GM08714 (cell line): ENCODE results near the gene DBX1.
"Not testable (repeated sequence)": the region's sequence is repeated elsewhere in the genome, so short reads cannot be mapped to it uniquely, and the experiment has no call there.

Experiments used
- H3K4me3 ChIP-seq: fragments of 200-500 bp; sonication (Bioruptor generic); 2 replicates; pipeline ENCODE4 v1.5.1; 2014; ENCODE audit warnings: mild to moderate bottlenecking, low read length, inconsistent platforms
- ZNF274 ChIP-seq: IDR thresholded peaks from 2 replicates; pipeline ENCODE4 v1.6.1; 2012; ENCODE audit warnings: mild to moderate bottlenecking, low read depth, low read length

DBX1 gene

DNA sequence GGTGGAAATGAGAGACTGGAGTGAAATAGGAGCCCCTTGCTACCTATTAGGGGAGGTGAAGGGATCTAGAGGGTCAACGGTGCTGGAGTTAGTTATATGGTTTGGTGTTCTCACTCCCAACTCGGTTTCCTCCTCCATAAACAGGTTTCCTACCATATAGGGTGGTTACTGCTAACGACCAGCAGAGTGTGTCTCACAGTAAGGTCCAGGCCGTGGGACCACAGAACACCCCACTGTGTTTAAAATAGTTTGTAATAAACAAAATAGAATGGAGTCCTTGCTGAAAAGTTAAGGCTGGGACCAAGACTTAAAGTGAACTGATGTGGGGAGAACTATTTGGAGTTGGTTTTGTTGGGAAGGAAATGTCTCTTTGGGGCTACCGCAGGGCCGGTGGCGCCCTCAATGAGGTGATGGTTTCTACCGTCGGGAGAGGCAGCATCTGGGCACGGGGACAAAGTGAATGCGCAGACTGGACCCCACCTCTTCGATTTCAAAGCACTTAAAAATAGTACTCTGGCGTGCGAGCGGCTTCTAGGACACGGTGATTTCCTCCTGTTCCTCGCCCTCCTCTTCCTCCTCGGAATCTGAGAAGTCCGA, 4.5 kb downstream of the DBX1 start:
- no peak overlapping the region for H3K4me3 ChIP-seq
- no peak for TF ChIP-seq ZNF274

DNA sequence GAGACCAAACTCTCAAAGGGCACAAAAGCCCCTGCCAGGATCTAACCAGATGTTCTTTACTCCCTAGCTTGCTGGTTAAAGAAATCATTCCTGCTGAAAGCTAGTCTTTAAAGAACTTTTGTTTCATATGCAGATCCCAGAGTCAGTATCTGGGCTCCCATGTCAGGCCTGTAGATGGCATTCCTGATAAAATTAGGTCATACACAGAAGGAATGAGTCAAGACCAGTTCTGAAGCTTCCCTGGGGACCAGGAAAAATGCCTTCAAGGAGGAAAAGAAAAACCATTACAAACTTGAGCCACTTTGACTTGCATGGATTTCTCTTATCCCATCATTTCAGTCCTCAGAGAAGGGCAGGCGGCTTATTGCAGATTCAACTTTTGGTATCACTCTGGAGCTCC, 5.9 kb downstream of the DBX1 start:
- no peak overlapping the region for H3K4me3 ChIP-seq
- TF ChIP-seq ZNF274, result no peak

DNA sequence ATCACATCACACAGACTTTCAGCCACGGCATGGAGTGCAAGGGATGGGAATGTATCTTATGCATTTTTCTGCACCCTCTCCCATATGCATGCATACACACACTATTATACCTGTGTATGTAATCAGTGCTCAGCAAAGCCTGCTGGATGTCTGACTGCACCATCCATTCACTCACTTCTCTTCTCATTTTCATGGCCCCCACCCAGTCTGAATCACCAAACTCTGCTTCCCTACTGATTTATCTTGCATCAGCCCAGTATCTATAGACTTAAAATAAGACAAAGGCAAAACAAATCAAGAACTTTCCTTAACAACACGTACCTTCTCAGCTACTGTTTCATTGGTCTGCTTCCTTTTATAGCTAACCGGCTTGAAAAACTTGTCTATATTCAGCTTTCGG, 21.6 kb downstream of the DBX1 start:
- no peak for TF ChIP-seq ZNF274
- no peak overlapping the region for H3K4me3 ChIP-seq

DNA sequence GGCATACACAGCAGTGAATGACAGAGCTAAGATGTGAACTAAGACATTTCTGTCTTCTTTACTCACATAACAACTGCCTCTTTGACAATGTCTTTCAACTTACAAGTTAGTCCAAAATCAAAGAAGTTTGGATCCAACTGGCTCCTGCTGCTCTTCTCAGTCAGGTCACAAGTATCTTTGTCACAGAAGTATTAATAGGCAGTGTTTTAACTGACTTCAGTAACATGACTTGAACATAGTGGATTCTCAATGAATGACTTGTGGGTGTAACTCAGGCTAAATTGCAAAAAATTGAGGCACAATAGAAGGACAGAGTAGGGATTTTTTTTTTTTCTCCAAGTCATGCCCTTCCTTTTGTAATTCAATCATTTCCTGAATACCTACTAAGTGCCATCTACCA, 22.6 kb downstream of the DBX1 start:
- TF ChIP-seq ZNF274, result no peak
- no peak overlapping the region for H3K4me3 ChIP-seq

DNA sequence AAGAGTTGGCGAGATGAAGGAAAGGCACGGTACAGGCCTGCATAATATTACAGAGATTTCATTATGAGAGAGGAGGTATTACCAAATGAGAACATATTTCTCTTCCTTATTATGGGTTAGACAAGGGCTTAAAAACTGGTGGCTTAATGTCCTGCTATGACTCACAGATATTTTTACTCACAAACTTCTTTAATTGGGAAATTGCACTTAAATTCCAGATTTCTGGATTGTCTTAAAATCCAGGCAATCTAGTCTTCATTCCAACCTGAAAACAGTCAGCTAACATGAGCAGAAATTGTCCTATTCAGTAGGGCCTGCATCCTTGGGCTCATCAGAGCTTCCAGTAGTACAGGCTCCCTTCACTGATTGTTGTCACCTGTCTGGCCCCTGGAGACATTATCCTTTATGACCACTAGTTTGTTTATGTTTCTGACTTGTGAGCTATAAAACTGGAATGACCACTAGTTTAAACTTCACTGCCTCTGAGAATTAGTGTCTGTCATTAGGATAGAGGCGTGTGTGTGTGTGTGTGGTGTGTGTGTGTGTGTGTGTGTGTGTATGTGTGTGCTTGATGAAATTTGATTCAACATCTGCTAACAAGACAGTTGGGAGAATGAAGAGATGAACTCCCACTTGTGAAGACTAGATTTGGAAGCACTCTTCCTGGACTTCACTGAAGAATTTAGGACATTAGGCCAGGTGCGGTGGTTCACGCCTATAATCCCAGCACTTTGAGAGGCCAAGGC, 25.1 kb downstream of the DBX1 start:
- TF ChIP-seq ZNF274, result no peak
- H3K4me3 ChIP-seq, result no peak overlapping the region

DNA sequence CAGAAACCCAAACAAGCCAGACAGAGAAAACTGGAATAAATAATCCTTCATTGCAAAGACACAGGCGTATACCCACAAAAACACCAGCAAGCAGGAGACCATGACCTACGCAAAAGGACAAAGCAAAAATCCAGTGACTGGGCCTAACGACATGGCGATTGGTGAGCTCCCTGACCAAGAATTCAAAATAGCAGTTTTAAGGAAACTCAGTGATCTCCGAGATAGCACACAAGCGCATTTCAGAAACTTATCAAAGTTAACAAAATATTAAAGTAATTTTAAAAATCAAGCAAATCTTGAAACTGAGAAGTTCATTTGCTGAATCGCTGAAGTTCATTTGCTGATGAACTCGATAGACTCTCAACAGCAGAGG, 27.6 kb downstream of the DBX1 start:
- no peak for TF ChIP-seq ZNF274
- no peak overlapping the region for H3K4me3 ChIP-seq

DNA sequence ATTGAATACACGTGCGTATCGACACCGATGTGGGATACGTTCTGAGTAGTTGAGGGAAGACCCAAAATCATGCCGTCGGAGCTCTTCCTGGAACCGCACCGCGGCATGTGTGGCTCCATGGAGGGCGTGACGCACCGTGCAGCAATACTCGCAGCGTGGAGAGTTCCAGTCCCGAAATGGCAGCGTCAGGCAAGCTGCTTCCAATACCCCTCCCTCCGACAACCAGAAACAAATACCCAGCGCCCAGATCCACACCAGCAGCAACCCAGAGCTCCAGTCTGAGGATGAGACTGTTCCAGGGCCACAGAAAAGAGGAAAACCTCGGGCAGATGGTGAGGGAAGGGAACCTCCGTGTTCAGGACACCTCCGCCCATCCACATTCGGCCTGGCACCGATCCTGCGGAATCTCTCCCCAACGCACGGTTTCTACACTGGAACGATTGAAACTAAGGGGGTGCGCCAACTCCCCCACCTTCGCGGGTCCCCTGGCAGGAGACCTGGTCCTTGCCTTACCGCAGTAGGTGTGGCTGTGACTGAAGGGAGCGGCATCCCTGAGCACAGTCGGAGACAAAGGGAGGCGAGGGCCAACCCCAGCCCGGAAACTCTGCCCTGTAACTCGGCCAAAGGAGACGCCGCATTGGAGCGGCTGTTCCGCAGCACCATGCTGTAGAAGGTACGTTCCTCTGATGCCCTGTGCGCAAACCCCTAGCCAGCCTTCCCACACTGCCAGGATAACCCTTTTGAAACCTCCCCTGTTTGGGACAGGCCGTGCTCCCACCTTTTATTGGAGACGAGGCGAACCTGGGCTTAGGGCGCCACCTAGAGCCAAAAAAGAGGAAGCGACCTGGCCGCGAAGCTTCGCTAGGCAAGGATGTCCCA, 28.2 kb downstream of the DBX1 start:
- H3K4me3 ChIP-seq, result no peak overlapping the region
- no peak for TF ChIP-seq ZNF274

DNA sequence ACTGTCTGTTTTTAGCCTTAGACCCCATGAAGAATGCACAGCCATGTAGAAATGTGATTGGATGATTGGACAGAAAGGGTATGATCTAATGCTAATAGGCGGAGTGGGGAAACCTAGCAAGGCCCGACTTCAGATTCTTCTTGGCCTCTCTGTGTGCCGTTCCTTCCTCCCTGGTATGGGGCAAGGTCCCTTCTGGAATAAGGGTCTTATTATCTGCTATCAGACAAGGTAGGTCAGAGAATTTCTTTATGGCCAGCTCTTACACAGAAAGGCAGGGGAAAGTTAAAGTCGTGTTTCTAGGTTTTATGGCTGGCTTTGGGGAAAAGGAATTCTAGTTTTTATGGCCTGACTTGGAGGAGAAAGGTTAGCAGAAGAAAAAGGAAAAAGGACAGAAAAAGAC, 30.6 kb downstream of the DBX1 start:
- H3K4me3 ChIP-seq, result no peak overlapping the region
- no peak for TF ChIP-seq ZNF274

DNA sequence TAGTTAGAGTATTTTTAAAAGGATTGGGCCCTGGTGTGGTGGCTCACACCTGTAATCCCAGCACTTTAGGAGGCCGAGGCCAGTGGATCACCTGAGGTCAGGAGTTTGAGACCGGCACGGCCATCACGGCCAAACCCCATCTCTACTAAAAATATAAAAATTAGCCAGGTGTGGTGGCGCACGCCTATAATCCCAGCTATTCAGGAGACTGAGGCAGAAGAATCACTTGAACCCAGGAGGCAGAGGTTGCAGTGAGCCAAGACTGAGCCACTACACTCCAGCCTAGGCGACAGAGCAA, 31.8 kb downstream of the DBX1 start:
- not testable (repeated sequence) for H3K4me3 ChIP-seq

DNA sequence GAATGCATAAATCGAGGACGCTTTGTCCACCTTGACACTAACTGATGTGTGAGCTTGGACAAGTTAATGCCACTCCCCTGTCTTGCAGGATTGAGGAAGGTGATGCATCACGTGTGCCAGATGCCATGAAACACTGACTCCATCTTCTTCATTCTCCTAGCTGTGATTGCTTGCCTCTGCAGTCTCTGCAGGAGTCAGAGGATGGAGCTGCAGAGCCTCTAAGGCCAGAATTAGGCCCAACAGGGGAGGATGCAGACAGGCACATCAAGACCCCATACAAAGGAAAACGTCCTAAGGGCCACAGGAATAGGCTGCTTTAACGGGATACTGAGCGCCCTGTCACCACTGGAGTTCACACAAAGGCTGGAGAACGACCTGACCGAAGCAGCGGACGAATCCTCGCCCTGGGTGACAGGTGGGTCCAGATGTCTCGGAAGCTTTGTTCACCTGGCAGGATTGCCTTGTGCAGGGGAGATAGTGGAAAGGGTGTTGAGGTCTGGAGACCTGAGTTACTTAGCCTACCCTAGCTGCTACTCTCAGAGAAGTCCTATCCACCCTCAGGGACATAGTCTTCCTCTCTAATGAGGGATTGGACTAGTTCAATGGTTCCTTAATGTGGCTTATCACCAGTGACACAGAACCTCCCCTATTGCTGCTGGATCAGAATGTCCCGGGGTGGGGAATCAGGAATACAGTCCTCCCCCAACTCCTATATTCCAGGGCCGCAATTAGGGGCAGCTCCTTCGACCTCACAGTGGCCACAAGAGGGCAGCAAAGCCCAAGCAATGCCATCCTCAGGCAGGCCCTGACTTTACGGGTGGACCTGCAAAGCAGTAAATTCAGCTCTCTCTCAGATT, 32.4 kb downstream of the DBX1 start:
- TF ChIP-seq ZNF274, result no peak
- no peak overlapping the region for H3K4me3 ChIP-seq

DNA sequence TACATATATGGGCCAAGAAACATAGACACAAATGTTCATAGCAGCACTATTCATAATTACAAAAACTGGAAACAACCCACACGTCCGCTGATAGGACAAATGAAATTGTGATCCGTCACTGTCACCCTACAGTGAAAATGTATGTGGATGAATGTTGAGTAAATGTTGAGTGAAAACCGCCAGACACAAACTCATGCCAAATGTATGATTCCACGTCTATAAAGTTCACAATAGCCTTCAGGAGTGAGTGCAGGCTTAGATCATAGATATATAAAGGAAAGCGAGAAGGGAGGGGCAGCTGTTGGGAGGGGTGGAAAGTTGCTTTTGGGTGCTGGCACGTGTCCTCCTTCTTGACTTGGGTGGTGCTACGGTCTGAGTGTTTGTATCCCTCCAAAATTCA, 33.6 kb downstream of the DBX1 start:
- no peak overlapping the region for H3K4me3 ChIP-seq
- TF ChIP-seq ZNF274, result no peak

DNA sequence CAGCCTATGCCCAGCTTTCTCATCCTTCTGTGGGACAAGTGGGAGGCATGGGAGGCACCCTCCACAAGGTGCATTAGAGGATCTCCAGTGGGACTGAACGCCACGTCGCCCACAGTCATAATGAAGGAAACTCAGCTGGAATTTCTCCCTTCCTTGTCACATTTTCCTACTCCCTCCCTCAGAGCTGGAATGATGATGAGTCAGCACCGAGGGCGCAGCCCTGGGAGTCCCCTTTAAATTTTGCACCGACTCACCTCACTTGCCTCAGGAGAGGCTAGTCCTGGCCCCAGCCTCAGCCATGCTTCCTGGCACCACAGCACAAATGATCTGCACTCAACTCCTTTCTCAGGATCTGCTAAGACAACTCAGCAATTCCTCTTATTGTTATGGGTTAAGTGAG, 34.3 kb downstream of the DBX1 start:
- no peak overlapping the region for H3K4me3 ChIP-seq
- TF ChIP-seq ZNF274, result no peak

DNA sequence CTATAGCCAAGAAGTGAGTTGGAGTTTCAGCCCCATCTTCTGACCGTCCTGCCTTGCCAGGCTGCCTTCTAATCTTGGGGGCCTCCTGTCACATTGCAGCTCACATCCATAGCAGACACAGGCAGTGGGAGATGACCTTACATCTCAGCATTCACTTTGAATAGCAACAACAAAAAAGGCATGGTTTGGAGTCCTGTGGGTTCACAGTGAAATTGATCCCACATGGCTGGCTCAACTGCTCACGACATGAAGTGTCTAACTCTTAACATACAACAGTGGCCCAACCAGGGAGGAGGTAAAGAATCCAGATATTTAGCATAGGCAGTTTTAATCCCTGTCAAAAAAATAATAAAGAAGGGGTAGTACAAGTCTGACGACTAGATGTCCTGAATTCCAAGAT, 38.1 kb downstream of the DBX1 start:
- no peak overlapping the region for H3K4me3 ChIP-seq
- TF ChIP-seq ZNF274, result no peak

DNA sequence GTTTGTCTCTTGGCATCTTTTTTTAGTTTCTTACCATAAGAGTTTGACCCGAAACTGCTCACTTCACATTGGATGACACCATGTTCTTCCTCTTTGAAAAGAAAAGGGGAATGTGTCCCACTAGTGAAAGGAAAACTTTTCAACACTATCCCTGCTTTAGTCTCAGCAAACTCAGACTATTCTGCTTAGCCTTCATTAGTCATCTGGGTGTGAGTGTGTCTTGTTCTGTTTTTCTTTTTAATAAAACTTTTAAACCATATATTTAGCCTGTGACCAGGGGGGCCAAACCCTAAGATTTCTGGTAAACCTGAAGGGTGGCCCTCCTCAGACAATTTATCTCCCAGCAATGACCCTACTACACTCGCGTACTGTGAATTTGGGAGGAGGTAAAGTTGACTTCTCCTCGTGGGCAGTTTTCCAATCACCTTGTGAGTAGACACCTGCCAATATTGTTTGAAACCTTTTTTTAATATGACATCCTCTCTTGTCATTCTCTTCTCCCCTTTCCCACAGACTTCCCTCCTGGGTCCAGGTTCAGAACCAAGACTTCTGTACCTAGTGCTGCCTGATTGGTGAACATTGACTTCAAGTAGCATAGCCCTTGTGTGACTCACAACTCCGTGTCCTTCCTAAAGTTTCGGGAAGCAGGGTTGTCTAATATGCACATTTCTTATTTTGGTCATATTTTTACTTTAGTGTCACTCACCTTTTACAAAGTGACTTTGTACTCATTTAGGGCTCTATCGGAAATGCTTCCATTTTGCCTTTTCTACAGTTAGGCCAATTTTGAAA, 39.9 kb downstream of the DBX1 start:
- TF ChIP-seq ZNF274, result no peak
- H3K4me3 ChIP-seq, result no peak overlapping the region
